Right cardiac atrium (tissue), 5 donors: ENCODE measurements around the gene ZC3H4. TPM values are rescaled to one million over a fixed set of nuclear protein-coding genes. Genes with fewer than 3 reads are reported as not detected.

Experiments used
- ATAC-seq, 2 donors: fragments of 200-7000 bp; cut with Tn5 transposase; one replicate each; pipeline versions ENCODE4 v1.8.0 to v1.9.1; 2020; ENCODE audit warnings: moderate library complexity in 2 of 2, mild to moderate bottlenecking in 1 of 2
- DNase-seq, 3 donors: peaks; one replicate each; pipeline ENCODE4 v3.0.0-alpha.2; 2020
- H3K27ac ChIP-seq: one replicate; pipeline ENCODE4 v1.5.1; 2013; ENCODE audit warnings: mild to moderate bottlenecking, low read length, control low read depth, moderate library complexity
- H3K27me3 ChIP-seq: one replicate; pipeline ENCODE4 v1.6.1; 2013; ENCODE audit not compliant: control insufficient read depth, insufficient read depth
- H3K4me1 ChIP-seq: one replicate; pipeline ENCODE4 v1.6.1; 2013; ENCODE audit warnings: low read length; ENCODE audit not compliant: control insufficient read depth, insufficient read depth
- H3K4me3 ChIP-seq: one replicate; pipeline ENCODE4 v1.5.1; 2013; ENCODE audit warnings: low read length, control low read depth
- H3K9me3 ChIP-seq: one replicate; pipeline ENCODE4 v1.6.1; 2013; ENCODE audit warnings: low read length; ENCODE audit not compliant: control insufficient read depth
- WGBS: extraction: QIAGEN DNeasy Blood & Tissue Kit; methylation state at CpG from one replicate; pipeline ENCODE4 v1.1.7; 2013; 5-methylcytosine and 5-hydroxymethylcytosine counted together
- intact Hi-C, 4 donors: fragments of 100-400 bp; cut with DNase I; formaldehyde crosslinking; loops; one replicate each; pipeline versions ENCODE4 v1.11.0 to v1.14.0; 2022 to 2023
- polyA plus RNA-seq: library from polyadenylated mRNA; stranded (reverse); fragments of 200-250 nt; gene quantifications from one replicate; pipeline ENCODE4 v1.2.3, GENCODE V29; 2013
- total RNA-seq, 4 donors: library from RNA; stranded (reverse); fragmentation: NEBNext Ultra II Directional; extraction: Animal tissue kit (Norgen Biotek cat#: 25700); gene quantifications; one replicate each; pipeline ENCODE4 v1.2.1, GENCODE V29; 2021
- donor health status: healthy with polysubstance abuse.
- donor health status: DM: no; HTN: yes; CAD: no.
- donor health status: DM: no; HTN: no; CAD: no.
- donor health status: DM: no; HTN: yes; CAD: no; lungs with severe emphysema.
- donor health status: DM: yes; HTN: yes; CAD: no.

Gene ZC3H4
- total and polyA plus RNA-seq, 5 donors, result 12.4 to 27.7 (median 26.4) TPM

DNA sequence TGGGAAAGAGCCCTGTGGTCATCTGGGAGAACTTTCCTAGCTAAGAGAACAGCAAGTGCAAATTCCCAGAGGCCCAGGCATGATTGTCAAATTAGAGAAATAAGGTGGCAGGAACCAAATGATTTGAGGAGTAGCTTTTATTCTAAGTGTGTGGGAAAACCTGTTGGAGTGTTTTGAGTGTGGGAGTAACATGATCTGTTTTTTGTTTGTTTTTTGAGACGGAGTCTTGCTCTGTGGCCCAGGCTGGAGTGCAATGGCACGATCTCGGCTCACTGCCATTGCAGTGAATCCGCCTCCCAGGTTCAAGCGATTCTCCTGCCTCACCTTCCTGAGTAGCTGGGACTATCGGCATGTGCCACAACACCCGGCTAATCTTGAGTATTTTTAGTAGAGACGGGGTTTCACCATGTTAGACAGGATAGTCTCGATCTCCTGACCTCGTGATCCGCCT is 19.5 kb upstream of the ZC3H4 start:
- Histone ChIP-seq H3K9me3 (no peaks in the 10 kb centered on the region), H3K4me1 (peaks cover 4% of the 10 kb centered on the region), H3K27me3 (no peaks in the 10 kb centered on the region), H3K27ac (no peak overlapping the region), H3K4me3 (no peak overlapping the region)
- ATAC-seq (no peak), DNase-seq (no peak)
- intact Hi-C loops, result no loop called here
- WGBS, result 70% methylated on average over 11 of the region's 11 CpGs

GRCh38 chr19:47132194-47132852 is 18.7 kb upstream of the ZC3H4 start:
- no peaks in the 10 kb centered on the region for H3K27me3 ChIP-seq
- ATAC-seq (no peak), DNase-seq (no peak)
- intact Hi-C loops, result no loop called here
- no peak overlapping the region for H3K27ac ChIP-seq
- no peaks in the 10 kb centered on the region for H3K9me3 ChIP-seq
- WGBS, result 91% methylated on average over 7 of the region's 7 CpGs
- no peak overlapping the region for H3K4me3 ChIP-seq
- H3K4me1 ChIP-seq, result peaks cover 4% of the 10 kb centered on the region

- Histone ChIP-seq H3K27ac (peak within 1 kb of the TSS; percentile 93), H3K4me3 (peak within 1 kb of the TSS; percentile 82), H3K4me1 (peaks cover 4% of the 10 kb centered on the region), H3K27me3 (no peaks in the 10 kb centered on the region), H3K9me3 (no peaks in the 10 kb centered on the region)
- intact Hi-C loops, result no loop called here
- DNase-seq (peak; percentile 95 to 98 (median 97)), ATAC-seq (peak; percentile 95 to 96)
- WGBS, result under 1% methylated on average over 51 of the region's 51 CpGs
Observed at GRCh38 chr19:47130589-47131227, 17.1 kb upstream of the ZC3H4 start, which contains the start of gene SAE1. Gene SAE1 (plus strand): TSS chr19:47130835. CDS start chr19:47130931, 96 bp downstream.

DNA sequence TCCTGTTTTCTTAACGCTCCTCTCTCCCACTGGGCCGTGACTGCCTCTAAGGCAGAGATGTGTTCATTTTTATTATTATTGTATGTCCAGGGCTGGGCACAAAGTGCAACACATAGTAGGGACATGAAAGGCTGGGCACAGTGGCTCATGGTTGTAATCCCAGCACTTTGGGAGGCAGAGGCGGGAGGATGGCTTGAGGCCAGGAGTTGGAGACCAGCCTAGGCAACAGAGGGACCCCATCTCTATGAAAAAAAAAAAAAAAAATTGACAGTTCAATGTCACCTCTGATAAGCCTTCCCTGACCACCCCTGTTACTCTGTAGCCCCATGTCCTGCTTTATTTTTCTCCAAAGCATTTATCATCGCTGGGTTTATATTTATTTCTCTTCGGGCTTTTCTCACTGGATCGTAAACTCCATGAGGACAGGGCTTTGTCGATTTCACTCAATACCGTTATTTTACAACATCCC is 16.6 kb upstream of the ZC3H4 start:
- WGBS, result 72% methylated on average over 8 of the region's 8 CpGs
- Histone ChIP-seq H3K27me3 (no peaks in the 10 kb centered on the region), H3K4me3 (no peak overlapping the region), H3K9me3 (no peaks in the 10 kb centered on the region), H3K4me1 (peaks cover 4% of the 10 kb centered on the region), H3K27ac (no peak overlapping the region)
- intact Hi-C loops, result no loop called here
- DNase-seq (no peak), ATAC-seq (no peak)

DNA sequence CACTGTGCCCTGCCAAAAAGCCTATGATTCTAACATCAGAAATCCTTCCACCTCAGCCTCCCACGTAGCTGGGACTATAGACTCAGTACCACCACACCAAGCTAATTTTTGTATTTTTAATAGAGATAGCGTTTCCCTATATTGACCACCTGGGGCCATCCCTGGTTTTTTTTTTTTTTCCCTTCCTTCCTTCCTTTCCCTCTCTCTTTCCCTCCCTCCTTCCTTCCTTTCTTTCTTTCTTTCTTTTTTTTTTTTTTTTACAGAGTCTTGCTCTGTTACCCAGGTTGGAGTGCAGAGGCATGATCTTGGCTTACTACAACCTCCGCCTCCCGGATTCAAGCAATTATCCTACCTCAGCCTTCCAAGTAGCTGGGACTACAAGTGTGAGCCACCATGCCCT is 16.0 kb upstream of the ZC3H4 start:
- DNase-seq, result no peak
- Histone ChIP-seq H3K27me3 (no peaks in the 10 kb centered on the region), H3K27ac (no peak overlapping the region), H3K4me1 (peaks cover 4% of the 10 kb centered on the region), H3K9me3 (no peaks in the 10 kb centered on the region), H3K4me3 (no peak overlapping the region)
- intact Hi-C loops, result loop anchor here (5.0 to 10.0 kb wide), 2 partner anchors 92 to 95 kb away; no protein-coding TSS in a partner anchor
- ATAC-seq, result no peak
- WGBS, result 94% methylated on average over 4 of the region's 4 CpGs

DNA sequence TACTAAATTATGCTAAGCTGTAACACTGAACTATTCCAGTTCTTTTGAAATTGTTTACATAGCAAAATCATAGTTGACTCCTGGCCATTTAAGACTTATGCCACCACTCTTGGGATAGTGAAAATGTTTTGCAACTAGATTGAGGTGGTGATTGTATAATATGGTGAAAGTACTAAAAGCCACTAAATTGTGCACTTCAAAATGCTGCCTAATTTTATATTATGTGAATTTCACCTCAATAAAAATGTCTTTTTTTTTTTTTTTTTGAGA is 12.0 kb upstream of the ZC3H4 start:
- H3K27ac ChIP-seq, result no peak overlapping the region
- no peaks in the 10 kb centered on the region for H3K9me3 ChIP-seq
- no peak overlapping the region for H3K4me3 ChIP-seq
- no peaks in the 10 kb centered on the region for H3K4me1 ChIP-seq
- no peaks in the 10 kb centered on the region for H3K27me3 ChIP-seq
- intact Hi-C loops, result loop anchor here (1.0 to 10.0 kb wide), 4 partner anchors 44 to 91 kb away; no protein-coding TSS in a partner anchor
- DNase-seq (no peak), ATAC-seq (no peak)

DNA sequence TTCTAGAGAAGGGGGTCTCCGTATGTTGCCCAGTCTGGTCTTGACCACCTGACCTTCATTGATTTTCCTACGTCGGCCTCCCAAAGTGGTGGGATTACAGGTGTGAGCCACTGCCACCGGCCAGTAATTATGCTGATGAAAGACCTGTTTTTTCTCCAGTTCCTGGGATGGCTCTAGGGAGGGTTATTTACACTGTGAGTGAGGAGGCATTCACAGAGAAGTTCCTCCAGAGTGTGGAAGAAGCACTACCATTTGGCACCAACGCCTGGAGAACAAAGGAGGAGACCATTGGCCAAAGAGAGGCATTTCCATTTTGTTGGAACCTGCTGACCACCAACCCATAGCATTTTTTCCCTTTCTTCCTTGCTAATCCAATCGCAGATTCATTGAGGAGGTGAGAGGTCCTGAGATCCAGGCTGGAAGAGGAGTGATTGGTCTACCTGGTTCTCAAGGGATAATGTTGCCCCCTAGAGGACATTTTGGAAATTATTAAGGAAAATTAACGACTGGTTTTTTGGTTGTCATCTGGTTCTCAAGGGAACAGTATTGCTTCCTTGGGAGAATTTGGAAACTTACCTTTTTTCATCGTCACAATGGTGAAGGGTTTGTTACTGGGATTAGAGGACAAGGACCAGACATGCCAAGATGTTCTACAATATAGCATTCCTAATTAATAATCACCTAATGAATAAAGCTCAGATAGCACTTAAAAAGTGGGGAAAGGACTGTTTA is 11.5 kb upstream of the ZC3H4 start:
- DNase-seq, result no peak
- Histone ChIP-seq H3K27me3 (no peaks in the 10 kb centered on the region), H3K27ac (no peak overlapping the region), H3K4me1 (no peaks in the 10 kb centered on the region), H3K4me3 (no peak overlapping the region), H3K9me3 (no peaks in the 10 kb centered on the region)
- intact Hi-C loops, result loop anchor here (1.0 to 10.0 kb wide), 5 partner anchors 43 to 90 kb away; no protein-coding TSS in a partner anchor
- WGBS, result 41% methylated on average over 8 of the region's 8 CpGs
- peak; percentile 74 to 78 for ATAC-seq

DNA sequence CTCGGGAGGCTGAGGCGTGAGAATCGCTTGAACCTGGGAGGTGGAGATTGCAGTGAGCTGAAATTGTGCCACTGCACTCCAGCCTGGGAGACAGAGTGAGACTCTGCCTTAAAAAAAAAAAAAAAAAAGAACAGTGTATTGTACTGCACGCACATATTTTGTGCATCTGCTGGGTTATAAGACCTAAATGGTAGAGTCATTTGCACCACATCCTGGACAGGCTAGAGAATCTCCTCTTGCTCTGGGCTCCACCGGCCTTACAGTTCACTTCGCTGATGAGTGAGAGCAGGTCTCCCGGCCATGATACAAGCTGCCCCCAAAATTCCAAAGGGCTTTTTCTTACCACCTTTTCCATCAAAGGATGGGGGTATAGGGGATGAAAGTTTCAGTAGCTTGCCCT is 9.8 kb upstream of the ZC3H4 start:
- Histone ChIP-seq H3K27ac (no peak overlapping the region), H3K27me3 (no peaks in the 10 kb centered on the region), H3K4me1 (no peaks in the 10 kb centered on the region), H3K9me3 (no peaks in the 10 kb centered on the region), H3K4me3 (no peak overlapping the region)
- DNase-seq, result no peak
- intact Hi-C loops, result loop anchor here in 3 of 4 donors (5.0 to 10.0 kb wide), 2 partner anchors 41 to 89 kb away; no protein-coding TSS in a partner anchor
- 88% methylated on average over 7 of the region's 7 CpGs for WGBS
- ATAC-seq, result no peak

DNA sequence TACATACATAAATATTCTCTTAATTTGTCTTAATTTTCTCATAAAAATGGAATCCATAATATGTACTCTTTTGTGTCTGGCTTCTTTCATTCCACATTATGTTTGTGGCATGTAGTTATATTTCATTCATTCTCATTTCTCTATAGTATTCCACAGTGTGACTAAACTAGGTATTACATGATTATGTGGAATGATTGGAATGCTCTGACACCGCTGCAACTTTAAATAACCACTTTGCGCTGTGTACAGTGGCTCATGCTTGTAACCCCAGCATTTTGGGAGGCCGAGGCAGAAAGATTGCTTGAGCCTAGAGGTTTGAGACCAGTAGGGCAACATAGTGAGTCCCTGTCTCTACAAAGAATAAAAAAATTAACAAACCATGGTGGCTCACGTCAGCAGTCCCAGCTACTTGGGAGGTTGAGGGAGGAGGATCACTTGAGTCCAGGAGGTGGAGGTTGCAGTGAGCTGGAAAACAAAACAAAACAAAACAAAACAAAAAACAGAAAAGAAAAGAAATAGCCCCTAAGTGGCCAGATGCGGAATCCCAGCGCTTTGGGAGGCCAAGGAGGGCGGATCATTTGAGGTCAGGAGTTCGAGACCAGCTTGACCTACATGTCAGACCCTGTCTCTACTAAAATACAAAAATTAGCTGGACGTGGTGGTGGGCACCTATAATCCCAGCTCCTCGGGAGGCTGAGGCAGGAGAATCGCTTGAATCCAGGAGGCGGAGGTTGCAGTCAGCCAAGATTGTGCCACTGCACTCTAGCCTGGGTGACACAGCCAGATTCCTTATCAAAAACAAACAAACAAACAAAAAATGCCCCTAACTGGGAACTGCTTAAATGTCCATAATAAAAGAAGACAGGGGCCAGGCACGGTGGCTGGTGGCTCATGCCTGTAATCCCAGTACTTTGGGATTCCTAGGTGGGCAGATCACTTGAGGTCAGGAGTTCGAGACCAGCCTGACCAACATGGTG is 9.1 kb upstream of the ZC3H4 start:
- intact Hi-C loops, result loop anchor here in 3 of 4 donors (5.0 to 10.0 kb wide), 2 partner anchors 40 to 88 kb away; no protein-coding TSS in a partner anchor
- 78% methylated on average over 14 of the region's 14 CpGs for WGBS
- DNase-seq (no peak), ATAC-seq (peak in 1 of 2 donors; percentile 17)
- Histone ChIP-seq H3K4me1 (no peaks in the 10 kb centered on the region), H3K9me3 (no peaks in the 10 kb centered on the region), H3K4me3 (no peak overlapping the region), H3K27ac (no peak overlapping the region), H3K27me3 (no peaks in the 10 kb centered on the region)

DNA sequence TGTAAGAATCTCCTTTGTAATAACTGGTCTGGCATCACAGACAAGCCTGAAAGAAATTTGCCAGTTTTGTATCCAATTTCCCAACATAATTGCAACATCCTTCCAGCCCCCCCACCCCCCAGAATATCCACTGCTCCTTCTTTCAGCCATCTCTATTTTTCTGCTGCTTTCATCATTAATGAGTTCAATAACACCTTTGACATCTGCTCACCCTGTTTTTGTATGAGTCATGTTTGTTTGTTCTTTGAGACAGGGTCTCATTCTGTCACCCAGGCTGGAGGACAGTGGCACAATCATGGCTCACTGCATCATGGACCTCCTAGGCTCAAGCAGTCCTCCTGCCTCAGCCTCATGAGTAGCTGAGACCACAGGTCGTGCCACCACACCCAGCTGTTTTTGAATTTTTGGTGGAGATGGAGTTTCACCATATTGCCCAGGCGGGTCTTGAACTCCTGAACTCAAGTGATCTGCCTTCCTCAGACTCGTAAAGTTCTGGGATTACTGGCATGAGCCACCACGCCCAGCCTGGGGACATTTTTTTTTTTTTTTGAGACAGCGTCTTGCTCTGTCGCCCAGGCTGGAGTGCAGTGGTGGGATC is 7.0 kb upstream of the ZC3H4 start:
- intact Hi-C loops, result loop anchor here in 3 of 4 donors (5.0 to 10.0 kb wide), 2 partner anchors 38 to 86 kb away; no protein-coding TSS in a partner anchor
- DNase-seq (no peak), ATAC-seq (no peak)
- Histone ChIP-seq H3K27ac (no peak overlapping the region), H3K4me3 (no peak overlapping the region), H3K9me3 (no peaks in the 10 kb centered on the region), H3K27me3 (no peaks in the 10 kb centered on the region), H3K4me1 (no peaks in the 10 kb centered on the region)
- WGBS, result 92% methylated on average over 6 of the region's 6 CpGs
